NCI-H748 (cell line): ENCODE results near the gene NFIX.

Source experiments
- DNase-seq: peaks from one replicate; lab custom pipeline; 2025; ENCODE audit not compliant: unreplicated experiment; lab: John Stamatoyannopoulos, UW

Gene NFIX

GRCh38 chr19:13146763-13147563, 151.7 kb downstream of the NFIX start:
- DNase-seq: no peak
